Measurements from ENCODE around the gene CDIPT.

Gene CDIPT

DNA sequence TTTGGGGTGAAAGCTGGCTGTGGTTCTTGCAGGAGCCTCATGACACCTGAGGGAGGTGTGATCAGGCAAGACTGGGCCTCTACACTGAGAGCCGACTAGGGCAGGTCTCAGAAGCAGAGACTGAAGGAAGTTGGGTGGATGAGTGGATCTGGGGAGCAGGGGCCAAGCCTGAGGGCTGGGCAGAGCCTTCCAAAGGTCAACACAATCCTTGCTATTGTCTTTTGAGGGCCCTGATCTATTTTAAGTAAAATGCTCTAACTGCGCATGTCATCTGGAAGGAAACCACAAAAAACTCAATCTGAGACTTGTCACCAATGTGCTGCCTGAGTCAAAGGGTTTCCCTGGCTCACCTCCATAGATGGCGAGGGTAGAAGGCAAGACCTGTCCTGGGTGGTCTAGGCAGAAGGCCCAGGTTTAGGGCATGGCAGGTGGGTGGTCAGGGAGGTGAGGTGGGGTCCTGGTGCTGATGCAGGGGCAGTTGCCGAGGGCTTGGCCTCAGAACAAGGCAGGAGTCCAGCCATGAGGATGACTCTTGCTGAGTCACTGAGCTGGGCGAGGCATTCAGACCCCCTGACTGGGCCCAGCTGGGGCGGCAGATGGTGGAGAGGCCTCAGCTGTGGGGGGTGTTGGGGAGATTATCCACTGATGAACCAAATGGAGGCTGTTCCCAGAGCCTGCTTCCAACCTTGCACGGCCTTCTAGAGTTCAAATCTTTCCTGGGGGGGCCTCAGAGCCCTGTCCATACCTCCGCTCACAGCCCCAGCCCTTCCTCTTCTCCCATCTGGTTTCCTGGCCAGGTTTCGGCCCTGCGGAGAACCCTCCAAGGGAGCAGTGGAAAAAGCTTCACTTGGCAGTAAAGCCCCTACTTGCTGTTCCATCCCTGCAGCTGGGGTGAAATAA is 37.6 kb downstream of the CDIPT start:
- peak; percentile 71 for DNase-seq (ENCODE audit: low read depth)

DNA sequence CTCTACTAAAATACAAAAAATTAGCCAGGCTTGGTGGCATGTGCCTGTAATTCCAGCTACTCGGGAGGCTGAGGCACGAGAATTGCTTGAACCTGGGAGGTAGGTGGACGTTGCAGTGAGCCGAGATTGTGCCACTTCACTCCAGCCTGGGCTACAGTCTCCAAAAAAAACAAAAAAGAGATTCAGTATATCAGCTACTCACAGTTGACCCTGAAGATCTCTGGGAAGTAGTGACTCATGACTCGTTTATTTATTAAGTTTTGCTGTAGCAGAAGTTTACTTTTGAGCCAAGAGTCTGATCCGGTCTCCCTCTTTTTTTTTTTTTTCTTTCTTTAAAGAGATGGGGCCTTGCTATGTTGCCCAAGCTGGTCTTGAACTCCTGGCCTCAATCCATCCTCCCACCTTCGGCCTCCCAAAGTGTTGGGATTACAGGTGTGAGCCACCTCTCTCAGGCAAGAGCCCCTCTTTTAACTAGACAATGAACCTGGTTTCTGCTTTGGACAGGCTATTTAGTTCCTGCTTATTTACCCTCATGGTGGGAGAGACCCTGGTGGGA is 38.4 kb downstream of the CDIPT start:
- no peak for DNase-seq (ENCODE audit: low read depth)

DNA sequence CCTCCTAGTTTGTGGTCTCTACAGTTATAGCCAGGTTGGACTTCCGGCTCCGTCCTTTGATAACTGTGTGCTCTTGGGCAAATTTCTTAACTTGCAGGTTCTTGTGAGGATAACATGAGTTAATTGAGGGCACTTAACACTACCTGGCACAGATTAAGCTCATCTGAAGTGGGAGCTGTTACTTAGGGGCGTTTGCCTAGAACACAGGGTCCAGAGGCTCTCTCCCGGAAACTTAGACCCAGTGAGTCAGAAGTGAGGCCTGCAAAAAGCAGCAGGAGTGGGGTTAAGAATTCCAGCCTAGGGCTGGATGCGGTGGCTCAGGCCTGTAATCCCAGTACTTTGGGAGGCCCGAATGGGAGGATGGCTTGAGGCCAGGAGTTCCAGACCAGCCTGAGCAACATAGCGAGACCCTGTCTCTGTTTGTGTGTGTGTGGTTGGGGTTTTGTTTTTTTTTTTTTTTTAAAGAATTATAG is 41.3 kb downstream of the CDIPT start:
- DNase-seq (ENCODE audit: low read depth): no peak

DNA sequence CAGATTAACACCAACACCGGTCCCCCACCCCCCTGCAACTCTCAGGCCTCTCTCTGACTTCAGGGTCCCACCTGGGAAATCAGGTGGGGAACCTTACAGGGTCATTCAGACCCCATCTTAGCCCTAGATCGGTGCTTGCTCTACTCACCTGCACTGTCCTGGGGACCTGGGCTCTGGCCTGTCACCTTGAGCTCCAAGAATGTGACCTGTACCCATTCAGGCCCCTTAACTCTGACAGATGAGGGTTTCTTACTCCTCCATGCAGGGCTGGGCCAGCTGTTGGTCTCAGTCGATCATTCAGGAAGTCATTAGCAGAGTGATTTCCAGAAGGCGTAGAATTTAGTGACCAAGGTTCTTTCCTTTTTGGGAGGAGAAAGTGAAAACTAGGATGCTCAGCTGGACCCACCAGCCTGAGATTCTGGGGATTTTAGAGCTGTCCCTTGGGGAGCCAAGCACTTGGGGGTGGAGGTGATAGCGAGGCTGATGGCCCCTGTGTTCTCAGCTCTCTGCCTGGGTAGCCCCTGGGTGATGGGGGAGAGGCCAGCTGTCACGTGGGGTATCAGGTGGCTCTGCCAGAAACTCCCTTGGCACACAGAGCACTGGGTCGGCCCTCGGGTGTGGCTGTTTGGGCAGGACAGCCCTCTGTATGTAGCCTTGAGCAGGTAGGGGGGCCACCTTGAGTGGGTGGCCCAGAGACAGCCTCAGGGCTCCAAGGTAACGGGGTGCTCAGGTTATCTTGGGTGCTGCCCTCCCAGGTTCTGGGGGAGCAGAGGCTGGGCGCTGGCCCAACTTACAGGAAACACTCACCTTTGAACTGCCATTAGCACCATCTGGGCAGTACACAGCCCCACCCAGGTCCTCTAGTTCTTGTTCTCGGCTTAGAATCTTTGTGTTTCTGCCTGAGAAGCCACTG is 42.0 kb downstream of the CDIPT start:
- no peak for DNase-seq (ENCODE audit: low read depth)

DNA sequence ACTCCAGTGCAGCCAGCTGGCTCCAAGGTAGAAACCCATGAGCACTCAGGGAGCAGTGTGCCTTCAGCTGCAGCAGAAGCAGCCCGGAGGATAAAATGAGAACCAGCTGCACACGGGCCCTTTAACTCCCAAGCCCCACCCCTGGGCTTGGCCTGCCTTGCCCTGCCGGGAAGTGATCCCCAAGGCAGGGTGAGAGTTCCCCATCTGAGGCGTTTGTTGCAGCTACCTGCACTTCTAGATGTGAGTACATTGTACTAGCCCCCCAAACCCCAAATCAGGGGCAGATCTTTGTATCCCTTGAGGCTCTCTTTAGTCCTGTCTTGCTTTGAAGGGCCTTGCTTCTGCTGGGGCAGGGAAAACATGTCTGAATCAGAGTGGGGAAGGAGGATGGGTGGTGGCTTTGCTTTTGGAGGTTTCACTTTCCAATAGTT is 42.7 kb downstream of the CDIPT start, which contains the start of gene MVP:
Gene MVP, plus strand, starts transcription at position 192 of the 431 bp plus-strand sequence. CDS start 10,088 bp downstream, outside the sequence.
- no peak for DNase-seq (ENCODE audit: low read depth)

DNA sequence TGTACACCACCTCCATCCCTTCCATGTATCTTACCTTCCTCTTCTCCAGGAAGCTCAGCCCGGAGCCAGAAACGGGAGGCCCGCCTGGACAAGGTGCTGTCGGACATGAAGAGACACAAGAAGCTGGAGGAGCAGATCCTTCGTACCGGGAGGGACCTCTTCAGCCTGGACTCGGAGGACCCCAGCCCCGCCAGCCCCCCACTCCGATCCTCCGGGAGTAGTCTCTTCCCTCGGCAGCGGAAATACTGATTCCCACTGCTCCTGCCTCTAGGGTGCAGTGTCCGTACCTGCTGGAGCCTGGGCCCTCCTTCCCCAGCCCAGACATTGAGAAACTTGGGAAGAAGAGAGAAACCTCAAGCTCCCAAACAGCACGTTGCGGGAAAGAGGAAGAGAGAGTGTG is 43.5 kb downstream of the CDIPT start:
- no peak for DNase-seq (ENCODE audit: low read depth)

DNA sequence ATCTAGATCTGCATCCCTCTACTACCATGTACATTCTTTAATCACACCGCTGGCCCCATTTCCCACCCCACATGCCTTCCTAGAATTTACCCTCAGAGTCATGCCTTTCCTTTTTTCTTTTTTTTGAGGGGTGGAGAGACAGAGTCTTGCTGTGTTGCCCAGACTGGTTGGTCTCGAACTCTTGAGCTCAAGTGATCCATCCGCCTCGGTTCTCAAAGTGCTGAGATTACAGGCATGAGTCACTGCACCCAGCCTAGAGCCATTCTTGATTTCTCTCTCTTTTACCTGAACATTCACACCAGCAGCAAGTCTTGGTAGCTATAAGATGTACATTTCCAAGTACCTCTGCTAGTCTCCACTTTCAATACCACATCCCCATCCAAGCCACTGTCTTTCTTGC is 44.9 kb downstream of the CDIPT start:
- DNase-seq (ENCODE audit: low read depth): no peak

DNA sequence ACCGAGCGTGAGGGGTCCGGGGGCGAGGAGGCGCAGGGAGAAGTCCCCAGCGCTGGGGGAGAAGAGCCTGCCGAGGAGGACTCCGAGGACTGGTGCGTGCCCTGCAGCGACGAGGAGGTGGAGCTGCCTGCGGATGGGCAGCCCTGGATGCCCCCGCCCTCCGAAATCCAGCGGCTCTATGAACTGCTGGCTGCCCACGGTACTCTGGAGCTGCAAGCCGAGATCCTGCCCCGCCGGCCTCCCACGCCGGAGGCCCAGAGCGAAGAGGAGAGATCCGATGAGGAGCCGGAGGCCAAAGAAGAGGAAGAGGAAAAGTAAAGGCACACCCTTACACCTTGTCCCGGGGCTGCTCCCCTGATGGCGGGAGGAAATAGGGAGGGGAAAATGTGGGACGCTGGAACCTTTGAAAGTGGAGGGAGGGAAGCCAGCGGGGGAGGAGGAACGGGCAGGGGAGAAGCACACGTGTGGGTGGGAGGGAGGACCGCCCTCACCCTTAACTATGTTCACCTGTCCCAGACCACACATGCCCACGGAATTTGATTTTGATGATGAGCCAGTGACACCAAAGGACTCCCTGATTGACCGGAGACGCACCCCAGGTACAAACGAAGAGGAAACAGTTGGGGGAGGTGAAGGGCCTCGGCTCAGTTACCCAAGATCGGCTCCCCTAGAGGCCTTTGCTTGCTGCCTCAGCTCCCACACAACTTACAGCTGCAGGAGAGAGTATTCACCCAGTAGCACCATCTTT is 46.2 kb downstream of the CDIPT start:
- DNase-seq (ENCODE audit: low read depth): no peak

DNA sequence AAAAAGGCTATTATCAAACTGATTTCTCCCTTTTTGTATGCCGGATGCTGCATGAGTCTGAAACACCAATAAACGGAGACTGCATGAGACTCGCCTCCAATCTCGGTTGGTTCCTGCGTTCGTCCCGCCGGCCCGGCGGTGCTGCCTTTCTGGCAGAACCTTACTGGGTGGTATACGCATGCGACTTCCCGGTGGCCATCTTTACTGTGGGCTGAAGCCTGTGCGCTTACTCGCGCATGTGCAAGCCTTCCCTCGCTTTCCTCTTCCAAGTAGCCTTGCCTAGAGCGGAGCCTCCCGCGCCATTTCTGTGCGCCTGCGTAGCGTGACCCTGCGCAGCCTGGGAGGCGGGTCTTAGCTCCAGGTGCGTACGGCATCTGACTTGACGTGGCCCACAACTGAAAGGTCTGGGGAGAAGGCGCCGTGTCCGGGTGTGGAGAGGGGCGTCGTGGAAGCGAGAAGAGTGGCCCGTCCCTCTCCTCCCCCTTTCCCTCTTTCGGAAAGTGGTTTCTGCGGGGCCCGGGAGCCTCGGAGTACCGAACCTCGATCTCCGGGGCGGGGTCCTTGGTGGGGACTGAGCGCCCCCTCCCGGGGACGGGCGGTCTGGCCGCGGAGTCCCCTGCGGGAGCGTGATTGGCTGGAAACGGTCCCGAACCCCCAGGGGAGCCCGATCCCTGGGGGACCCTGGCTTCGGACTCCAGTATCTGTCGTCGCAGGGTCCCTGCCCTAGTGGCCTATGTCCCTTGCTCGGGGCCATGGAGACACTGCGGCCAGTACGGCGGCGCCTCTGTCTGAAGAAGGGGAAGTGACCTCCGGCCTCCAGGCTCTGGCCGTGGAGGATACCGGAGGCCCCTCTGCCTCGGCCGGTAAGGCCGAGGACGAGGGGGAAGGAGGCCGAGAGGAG is 47.0 kb downstream of the CDIPT start, which contains the start of gene PAGR1:
Gene PAGR1, plus strand, starts transcription at position 360 of the 901 bp plus-strand sequence. Its CDS starts 374 bp downstream, at position 734.
- peak; percentile 94 for DNase-seq (ENCODE audit: low read depth)

DNA sequence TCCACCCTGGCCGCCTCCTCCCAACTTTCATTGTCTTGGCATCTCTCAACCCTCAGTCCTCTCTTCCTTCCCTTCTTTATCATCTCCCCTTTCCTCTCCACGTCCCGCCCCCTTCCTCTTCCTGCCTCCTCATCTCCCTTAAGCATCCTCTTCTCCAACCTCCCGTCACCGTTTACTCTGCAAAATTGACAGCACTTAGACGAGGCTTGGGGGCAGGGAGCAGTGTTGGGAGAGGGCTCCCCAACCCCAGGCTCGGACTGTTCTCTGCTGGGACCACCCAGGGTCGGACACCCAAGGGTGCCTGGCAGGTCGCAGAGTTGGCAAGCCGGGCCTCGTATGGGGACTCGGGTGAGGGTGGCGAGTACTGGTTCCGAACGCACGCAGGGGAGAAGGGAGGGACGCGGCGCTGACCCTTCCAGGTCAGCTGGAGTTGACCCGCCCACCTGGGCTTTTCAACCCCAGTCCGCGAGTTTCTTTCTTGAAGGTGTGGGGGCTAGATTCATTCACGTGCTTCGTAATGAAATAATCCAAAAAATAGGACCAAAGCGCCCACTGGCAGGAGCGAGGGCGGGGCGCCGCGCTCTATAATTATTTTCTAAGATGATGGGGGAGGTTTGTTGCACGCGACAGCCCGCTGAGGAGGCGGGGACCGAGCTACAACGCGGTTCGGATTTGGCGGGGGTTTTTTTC is 47.8 kb downstream of the CDIPT start:
- DNase-seq (ENCODE audit: low read depth): no peak

DNA sequence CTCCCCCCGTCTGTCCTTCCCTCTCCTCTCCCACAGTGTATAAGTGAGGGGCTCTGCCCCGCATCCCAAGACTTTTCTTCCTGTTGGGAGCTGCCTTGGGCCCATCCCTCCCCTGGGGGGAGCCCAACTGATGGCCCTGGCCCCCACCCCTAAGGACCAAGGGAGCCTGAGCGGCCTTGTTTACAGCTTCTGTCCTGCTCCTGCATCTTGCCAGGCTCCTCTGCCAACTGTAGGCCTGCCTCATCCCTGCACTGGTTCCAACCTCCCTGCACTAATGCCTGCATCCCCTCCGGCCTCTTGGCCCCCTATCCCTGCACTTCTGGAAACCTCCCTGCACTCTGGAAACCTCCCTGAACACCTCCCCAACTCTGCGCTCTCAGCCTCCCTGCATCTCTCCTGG is 48.4 kb downstream of the CDIPT start:
- no peak for DNase-seq (ENCODE audit: low read depth)

DNA sequence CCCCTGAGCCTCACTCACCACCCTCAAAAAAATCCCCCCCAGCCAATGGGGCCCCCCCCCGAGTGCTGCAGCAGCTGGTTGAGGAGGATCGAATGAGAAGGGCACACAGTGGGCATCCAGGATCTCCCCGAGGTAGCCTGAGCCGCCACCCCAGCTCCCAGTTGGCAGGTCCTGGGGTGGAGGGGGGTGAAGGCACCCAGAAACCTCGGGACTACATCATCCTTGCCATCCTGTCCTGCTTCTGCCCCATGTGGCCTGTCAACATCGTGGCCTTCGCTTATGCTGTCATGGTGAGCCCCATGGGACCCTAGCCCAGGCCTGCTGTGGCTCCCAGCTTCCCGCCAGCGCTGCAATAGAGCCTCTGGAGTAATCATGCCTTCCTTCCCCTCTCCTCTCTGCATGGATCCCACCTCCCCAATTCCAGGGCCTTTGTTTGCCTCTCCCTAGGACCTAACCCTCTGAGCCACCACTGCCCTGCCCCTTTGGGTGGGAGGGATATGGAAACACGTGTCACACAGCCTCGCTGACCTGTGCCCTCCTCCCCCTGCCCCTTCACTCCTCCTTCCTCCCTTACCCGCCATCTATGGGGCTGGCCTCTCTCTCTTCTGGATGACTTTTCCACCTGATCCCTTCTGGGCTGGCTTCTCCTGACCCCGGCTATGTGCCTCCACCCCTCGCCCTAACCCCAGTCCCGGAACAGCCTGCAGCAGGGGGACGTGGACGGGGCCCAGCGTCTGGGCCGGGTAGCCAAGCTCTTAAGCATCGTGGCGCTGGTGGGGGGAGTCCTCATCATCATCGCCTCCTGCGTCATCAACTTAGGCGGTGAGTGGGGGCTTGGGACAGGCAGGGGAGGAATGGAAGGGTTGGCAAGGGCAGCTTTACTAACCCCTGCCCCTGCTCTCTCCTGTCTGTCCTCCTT is 49.1 kb downstream of the CDIPT start:
- no peak for DNase-seq (ENCODE audit: low read depth)

DNA sequence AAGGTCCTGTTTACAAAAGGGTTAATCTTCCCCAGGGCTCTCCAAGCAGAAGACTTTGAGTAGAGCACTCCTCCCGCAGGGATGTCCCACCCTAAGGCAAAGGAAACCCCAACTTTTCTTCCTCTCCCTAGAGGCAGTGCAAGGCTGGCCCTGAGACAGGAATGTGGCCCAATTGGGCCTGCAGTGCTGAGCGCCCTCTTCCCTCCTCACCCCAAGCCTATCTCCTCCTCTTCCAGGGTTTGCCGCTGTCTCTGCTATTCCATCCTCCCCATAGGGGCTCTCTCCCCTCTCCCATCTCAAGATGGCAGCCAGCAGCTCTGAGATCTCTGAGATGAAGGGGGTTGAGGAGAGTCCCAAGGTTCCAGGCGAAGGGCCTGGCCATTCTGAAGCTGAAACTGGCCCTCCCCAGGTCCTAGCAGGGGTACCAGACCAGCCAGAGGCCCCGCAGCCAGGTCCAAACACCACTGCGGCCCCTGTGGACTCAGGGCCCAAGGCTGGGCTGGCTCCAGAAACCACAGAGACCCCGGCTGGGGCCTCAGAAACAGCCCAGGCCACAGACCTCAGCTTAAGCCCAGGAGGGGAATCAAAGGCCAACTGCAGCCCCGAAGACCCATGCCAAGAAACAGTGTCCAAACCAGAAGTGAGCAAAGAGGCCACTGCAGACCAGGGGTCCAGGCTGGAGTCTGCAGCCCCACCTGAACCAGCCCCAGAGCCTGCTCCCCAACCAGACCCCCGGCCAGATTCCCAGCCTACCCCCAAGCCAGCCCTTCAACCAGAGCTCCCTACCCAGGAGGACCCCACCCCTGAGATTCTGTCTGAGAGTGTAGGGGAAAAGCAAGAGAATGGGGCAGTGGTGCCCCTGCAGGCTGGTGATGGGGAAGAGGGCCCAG is 50.0 kb downstream of the CDIPT start:
- DNase-seq (ENCODE audit: low read depth): no peak

DNA sequence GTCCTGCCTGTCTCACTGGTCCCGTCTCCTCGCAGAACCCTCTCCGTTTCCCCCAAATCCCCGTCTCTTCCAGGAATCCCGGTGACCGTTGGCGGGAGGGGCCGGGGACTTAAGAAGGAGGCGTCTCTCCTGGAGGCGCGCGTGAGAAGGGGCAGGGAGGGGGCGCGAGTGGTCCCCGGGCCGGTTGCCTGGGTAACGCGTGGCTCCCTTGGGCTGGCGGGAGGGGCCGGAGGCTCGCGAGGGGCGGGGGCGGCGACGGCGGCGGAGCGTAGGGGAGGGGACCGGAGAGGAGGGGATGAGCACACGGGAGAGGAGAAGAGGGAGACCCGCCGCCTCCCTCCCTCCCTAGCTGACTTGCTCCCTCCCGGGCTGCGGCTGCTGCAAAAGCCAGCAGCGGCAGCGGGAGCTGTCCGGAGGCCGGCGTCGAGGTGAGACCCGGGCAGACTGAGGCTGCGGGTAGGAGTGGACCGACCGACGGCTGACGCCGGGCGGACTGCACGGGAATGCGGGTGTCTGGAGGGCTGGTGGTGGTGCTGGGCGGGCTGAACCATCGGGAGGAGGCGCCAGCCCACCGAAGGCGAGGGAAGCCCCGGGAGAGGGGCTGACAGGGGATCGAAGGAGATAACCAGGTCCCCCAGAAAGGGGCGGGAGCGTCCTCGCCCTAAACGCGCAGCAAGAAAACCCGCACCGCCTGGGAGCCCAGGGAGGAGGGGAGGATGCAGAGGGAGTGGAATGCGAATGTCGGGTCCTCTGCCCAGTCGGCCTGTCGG is 50.9 kb downstream of the CDIPT start, which contains the start of gene PRRT2:
Gene PRRT2, plus strand, starts transcription at position 298 of the 770 bp plus-strand sequence. CDS start 862 bp downstream, outside the sequence.
- no peak for DNase-seq (ENCODE audit: low read depth)

DNA sequence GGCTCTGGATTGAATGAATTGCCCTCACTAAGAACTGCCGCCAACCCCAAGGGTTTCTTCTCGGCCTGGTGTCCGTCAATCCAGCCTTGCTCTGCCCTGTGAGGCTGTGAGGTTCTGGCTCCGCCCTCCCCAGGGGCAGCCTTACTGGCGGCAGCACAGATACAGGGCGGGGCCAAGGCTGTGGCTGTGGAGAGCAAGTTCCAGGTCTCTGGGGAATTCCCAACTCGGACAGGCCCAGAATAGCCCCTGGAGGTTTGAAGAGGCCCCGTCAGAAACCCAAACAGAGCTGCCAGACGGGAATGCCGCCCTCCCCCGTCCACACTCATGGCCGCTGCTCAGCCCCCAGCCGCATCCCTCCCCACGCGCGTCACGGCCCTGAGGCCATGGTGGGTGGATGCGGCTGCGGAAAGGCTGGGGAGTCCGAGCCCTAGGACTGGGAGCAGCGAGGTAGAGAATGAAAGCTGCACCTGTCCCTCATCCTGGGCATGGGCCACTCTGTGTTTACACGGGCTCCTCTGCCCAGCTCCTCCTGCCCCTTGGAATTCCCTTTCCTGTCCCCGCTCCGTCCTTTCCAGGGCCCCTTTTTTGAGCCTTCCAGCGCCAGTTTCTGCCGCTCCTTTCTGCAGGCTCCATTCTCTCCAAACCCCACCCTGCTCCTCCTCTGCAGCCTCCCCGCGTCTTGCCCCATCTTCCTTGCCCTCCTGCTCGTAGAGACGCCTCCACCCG is 51.7 kb downstream of the CDIPT start:
- DNase-seq (ENCODE audit: low read depth): peak; percentile 89

DNA sequence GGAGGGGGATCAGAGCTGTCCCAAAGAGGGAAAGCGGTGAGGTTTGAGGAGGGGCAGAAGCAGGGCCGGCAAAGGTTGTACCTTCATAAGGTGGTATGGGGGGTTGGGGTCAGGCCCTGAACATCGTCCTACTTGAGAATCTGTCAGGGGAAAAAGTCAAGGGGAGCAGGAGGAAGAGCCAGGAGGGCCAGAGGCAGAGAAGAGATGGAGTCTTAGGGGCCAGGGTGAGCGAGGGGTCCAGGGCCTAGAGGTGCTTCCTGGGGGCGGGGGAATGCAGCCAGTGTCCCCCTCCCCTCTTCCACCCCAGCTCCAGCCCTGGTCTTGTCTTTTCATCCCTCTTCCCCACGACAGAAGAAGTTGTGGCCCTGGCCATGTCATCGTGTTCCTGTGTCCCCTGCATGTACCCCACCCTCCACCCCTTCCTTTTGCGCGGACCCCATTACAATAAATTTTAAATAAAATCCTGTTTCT is 52.3 kb downstream of the CDIPT start:
- no peak for DNase-seq (ENCODE audit: low read depth)
